Measurements from ENCODE around the gene RNF214.

DNA sequence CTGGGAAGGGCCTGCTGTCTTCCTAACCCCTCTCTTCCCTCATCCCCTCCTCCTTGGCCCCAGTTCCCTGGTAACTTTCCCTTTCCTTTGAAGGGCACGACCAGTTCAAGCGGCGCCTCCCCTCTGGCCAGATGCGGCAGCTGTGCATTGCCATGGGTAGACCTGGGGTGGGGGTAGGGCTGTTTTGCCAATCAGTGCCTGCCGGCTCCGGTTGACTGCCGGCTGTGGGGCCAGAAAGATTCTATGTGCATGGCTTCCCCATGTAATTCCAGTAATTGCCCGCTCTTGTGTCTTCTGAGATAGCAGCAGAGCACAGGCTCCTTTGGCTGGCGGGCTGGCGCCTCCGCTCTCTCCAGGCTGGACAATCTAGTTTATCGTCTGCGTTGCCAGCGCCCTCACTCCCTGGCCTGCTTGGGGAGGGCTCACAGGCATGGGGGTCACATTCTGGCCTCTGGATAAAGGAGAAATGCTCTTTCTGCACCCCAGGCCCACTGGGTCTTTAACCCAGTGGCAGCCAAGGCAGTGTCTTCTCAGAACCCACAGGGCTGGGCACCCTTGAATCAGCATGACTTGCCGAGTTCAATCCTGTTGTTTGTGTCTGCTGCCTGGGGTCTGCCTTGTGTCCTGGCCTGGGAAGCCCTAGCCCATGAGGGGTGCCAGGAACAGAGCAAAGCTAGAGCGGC, 44.5 kb upstream of the RNF214 start:
- TF ChIP-seq POLR2A (IDR thresholded peaks at IDR 0.05; ENCODE audit: low read length) (no peak), GATA1 (IDR thresholded peaks at IDR 0.05; ENCODE audit: low read depth, low read length) (no peak)
